Fibroblast of lung (primary cell): ENCODE measurements around the gene CMTM4.
"Not testable (repeated sequence)": the region's sequence is repeated elsewhere in the genome, so short reads cannot be mapped to it uniquely, and the experiment has no call there.

Experiments
- EZH2 ChIP-seq: IDR thresholded peaks from 2 replicates; pipeline ENCODE4 v1.5.1; 2012; ENCODE audit warnings: low read length, control low read depth, mild to moderate bottlenecking; ENCODE audit errors: missing control alignments
- TF ChIP-seq, protein P1 (sequence below), 2 donors: IDR thresholded peaks in 1 of 2; conservative IDR thresholded peaks in 1 of 2; 1 replicate in 1 of 2; 2 replicates in 1 of 2; pipeline ENCODE4 v1.5.1; 2011 to 2012; ENCODE audit warnings: low read length in 2 of 2, control low read depth in 1 of 2, inconsistent platforms in 1 of 2, low read depth in 1 of 2, mild to moderate bottlenecking in 1 of 2

DNA sequence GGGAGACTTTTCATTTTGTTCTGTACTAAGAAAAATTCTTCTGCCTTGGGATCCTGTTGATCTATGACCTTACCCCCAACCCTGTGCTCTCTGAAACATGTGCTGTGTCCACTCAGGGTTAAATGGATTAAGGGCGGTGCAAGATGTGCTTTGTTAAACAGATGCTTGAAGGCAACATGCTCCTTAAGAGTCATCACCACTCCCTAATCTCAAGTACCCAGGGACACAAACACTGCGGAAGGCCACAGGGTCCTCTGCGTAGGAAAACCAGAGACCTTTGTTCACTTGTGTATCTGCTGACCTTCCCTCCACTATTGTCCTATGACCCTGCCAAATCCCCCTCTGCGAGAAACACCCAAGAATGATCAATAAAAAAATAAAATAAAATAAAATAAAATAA lies 65.0 kb downstream of the CMTM4 start:
- TF ChIP-seq EZH2: not testable (repeated sequence)
- TF ChIP-seq, protein P1, sequence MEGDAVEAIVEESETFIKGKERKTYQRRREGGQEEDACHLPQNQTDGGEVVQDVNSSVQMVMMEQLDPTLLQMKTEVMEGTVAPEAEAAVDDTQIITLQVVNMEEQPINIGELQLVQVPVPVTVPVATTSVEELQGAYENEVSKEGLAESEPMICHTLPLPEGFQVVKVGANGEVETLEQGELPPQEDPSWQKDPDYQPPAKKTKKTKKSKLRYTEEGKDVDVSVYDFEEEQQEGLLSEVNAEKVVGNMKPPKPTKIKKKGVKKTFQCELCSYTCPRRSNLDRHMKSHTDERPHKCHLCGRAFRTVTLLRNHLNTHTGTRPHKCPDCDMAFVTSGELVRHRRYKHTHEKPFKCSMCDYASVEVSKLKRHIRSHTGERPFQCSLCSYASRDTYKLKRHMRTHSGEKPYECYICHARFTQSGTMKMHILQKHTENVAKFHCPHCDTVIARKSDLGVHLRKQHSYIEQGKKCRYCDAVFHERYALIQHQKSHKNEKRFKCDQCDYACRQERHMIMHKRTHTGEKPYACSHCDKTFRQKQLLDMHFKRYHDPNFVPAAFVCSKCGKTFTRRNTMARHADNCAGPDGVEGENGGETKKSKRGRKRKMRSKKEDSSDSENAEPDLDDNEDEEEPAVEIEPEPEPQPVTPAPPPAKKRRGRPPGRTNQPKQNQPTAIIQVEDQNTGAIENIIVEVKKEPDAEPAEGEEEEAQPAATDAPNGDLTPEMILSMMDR (conservative IDR thresholded peaks at IDR 0.05 in 1 of 2, IDR thresholded peaks at IDR 0.05 in 1 of 2; ENCODE audit: low read depth in 1 of 2, low read length in 2 of 2): not testable (repeated sequence)
